GM20000 (cell line): ENCODE data around the gene CNOT2.

Source experiments
- DNase-seq: peaks from one replicate; pipeline ENCODE4 v3.0.0; 2012; ENCODE audit warnings: low spot score
- CTCF ChIP-seq: IDR thresholded peaks from 2 replicates; pipeline ENCODE4 v1.5.1; 2012; ENCODE audit warnings: mild to moderate bottlenecking, control low read depth; ENCODE audit errors: extremely low read depth, missing control alignments

Gene CNOT2

GRCh38 chr12:70221626-70222025 lies 21.6 kb upstream of the CNOT2 start:
- no peak for DNase-seq
- no peak for TF ChIP-seq CTCF

- TF ChIP-seq CTCF = no peak
- no peak for DNase-seq
These were observed 15.3 kb upstream of the CNOT2 start for GRCh38 chr12:70227911-70228310.

GRCh38 chr12:70230934-70231606 lies 12.2 kb upstream of the CNOT2 start:
- no peak for DNase-seq
- TF ChIP-seq CTCF = no peak

- no peak for TF ChIP-seq CTCF
- DNase-seq = no peak
These were observed 6.2 kb upstream of the CNOT2 start for GRCh38 chr12:70236990-70237389.

- no peak for DNase-seq
- no peak for TF ChIP-seq CTCF
These were observed 2.6 kb upstream of the CNOT2 start for GRCh38 chr12:70240673-70241072.

GRCh38 chr12:70241845-70242244 lies 1.4 kb upstream of the CNOT2 start:
- no peak for TF ChIP-seq CTCF
- DNase-seq = no peak

GRCh38 chr12:70243510-70244371 lies 508 bp downstream of the CNOT2 start:
- peak; percentile 83 for DNase-seq
- TF ChIP-seq CTCF = no peak
